SU-DHL-6 (cell line): ENCODE data around the gene BNC2.

ENCODE experiments used
- H2AFZ ChIP-seq: fragments of 200-600 bp; sonication (generic); 2 replicates; pipeline ENCODE4 v1.6.1; 2014; ENCODE audit warnings: low read depth, mild to moderate bottlenecking, moderate library complexity, mixed read lengths, antibody characterized with exemption, low read length; ENCODE audit not compliant: severe bottlenecking
- H3F3A ChIP-seq: fragments of 200-600 bp; shearing (Covaris generic); 2 replicates; pipeline ENCODE4 v1.6.0; 2016; ENCODE audit warnings: antibody characterized with exemption, mild to moderate bottlenecking; ENCODE audit not compliant: insufficient read depth
- H3K27ac ChIP-seq: fragments of 200-600 bp; sonication (generic); 2 replicates; pipeline ENCODE4 v1.5.1; 2016; ENCODE audit warnings: low read depth, mild to moderate bottlenecking, low read length, moderate library complexity, mixed read lengths
- H3K27me3 ChIP-seq: fragments of 200-600 bp; sonication (generic), shearing (Covaris generic); 2 replicates; pipeline ENCODE4 v1.6.0; 2014; ENCODE audit warnings: mild to moderate bottlenecking, low read length
- H3K36me3 ChIP-seq: fragments of 200-600 bp; sonication (generic); 2 replicates; pipeline ENCODE4 v1.6.1; 2014; ENCODE audit warnings: mild to moderate bottlenecking, low read length, mixed read lengths
- H3K4me2 ChIP-seq: fragments of 300-600, 200-600 bp; shearing (Covaris generic), sonication (generic); 2 replicates; pipeline ENCODE4 v1.6.0; 2014; ENCODE audit warnings: low read length, low read depth, mild to moderate bottlenecking; ENCODE audit not compliant: poor library complexity, severe bottlenecking
- H3K4me3 ChIP-seq: fragments of 200-600 bp; sonication (generic); 2 replicates; pipeline ENCODE4 v1.5.1; 2014; ENCODE audit warnings: antibody characterized with exemption, low read length, mild to moderate bottlenecking, mixed read lengths; ENCODE audit not compliant: insufficient read depth, poor library complexity, severe bottlenecking
- H3K79me2 ChIP-seq: fragments of 200-600 bp; sonication (generic); 2 replicates; pipeline ENCODE4 v1.6.1; 2014; ENCODE audit warnings: mild to moderate bottlenecking, low read length, moderate library complexity; ENCODE audit not compliant: insufficient read depth
- H3K9ac ChIP-seq: fragments of 200-600 bp; sonication (generic); 2 replicates; pipeline ENCODE4 v1.7.0; 2014; ENCODE audit warnings: mild to moderate bottlenecking, low read length
- H3K9me2 ChIP-seq: fragments of 200-600 bp; sonication (generic); replicated peaks from 2 replicates; pipeline ENCODE4 v1.6.1; 2014; ENCODE audit warnings: low read length; ENCODE audit not compliant: insufficient read depth
- H3K9me3 ChIP-seq: fragments of 200-600 bp; sonication (generic); 2 replicates; pipeline ENCODE4 v1.6.1; 2014; ENCODE audit warnings: low read length, mixed read lengths; ENCODE audit not compliant: insufficient read depth
- H4K20me1 ChIP-seq: fragments of 200-600 bp; sonication (generic); 2 replicates; pipeline ENCODE4 v1.6.1; 2014; ENCODE audit warnings: low read depth, mild to moderate bottlenecking, antibody characterized with exemption, low read length, moderate library complexity, mixed read lengths
- EZH2phosphoT487 ChIP-seq: fragments of 200-600 bp; sonication (generic), shearing (Covaris generic); conservative IDR thresholded peaks from 2 replicates; pipeline ENCODE4 v1.6.1; 2018; ENCODE audit warnings: mild to moderate bottlenecking, antibody characterized with exemption, low read length, moderate library complexity, mixed read lengths
- TF ChIP-seq, protein P1 (sequence below): fragments of 200-600 bp; sonication (generic); IDR thresholded peaks from one replicate; pipeline ENCODE4 v1.5.1; 2017; ENCODE audit warnings: antibody characterized with exemption, mild to moderate bottlenecking, low read length, moderate library complexity; ENCODE audit not compliant: insufficient read depth, poor library complexity, severe bottlenecking

BNC2 gene

DNA sequence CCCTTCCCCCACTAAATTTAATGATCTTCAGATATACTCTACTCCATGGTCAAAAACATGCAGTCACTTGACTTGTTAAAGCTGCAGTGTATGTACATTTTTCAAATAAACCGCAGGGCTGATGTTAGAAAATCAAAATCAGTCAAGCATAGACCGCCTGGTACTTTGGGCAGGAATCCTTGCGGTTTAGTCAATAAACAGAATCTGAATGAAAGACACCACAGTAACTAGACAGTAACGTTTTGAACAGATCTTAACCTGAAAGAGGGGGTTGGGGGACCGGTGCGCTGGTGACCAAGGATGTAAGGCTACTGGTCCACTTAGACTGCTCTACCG is 188.8 kb downstream of the BNC2 start:
- Histone ChIP-seq H3K36me3 (no peaks in the 10 kb centered on the region), H4K20me1 (no peaks in the 10 kb centered on the region), H3K9me3 (no peaks in the 10 kb centered on the region), H3K9ac (no peak overlapping the region), H3K9me2 (no peaks in the 10 kb centered on the region), H3K79me2 (no peaks in the 10 kb centered on the region), H3F3A (no peaks in the 10 kb centered on the region), H3K27me3 (no peaks in the 10 kb centered on the region), H3K27ac (no peak overlapping the region), H3K4me2 (no peak overlapping the region), H3K4me3 (no peak overlapping the region), H2AFZ (no peak overlapping the region)
- TF ChIP-seq, protein P1, sequence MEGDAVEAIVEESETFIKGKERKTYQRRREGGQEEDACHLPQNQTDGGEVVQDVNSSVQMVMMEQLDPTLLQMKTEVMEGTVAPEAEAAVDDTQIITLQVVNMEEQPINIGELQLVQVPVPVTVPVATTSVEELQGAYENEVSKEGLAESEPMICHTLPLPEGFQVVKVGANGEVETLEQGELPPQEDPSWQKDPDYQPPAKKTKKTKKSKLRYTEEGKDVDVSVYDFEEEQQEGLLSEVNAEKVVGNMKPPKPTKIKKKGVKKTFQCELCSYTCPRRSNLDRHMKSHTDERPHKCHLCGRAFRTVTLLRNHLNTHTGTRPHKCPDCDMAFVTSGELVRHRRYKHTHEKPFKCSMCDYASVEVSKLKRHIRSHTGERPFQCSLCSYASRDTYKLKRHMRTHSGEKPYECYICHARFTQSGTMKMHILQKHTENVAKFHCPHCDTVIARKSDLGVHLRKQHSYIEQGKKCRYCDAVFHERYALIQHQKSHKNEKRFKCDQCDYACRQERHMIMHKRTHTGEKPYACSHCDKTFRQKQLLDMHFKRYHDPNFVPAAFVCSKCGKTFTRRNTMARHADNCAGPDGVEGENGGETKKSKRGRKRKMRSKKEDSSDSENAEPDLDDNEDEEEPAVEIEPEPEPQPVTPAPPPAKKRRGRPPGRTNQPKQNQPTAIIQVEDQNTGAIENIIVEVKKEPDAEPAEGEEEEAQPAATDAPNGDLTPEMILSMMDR, result no peak
- TF ChIP-seq EZH2phosphoT487, result no peak

DNA sequence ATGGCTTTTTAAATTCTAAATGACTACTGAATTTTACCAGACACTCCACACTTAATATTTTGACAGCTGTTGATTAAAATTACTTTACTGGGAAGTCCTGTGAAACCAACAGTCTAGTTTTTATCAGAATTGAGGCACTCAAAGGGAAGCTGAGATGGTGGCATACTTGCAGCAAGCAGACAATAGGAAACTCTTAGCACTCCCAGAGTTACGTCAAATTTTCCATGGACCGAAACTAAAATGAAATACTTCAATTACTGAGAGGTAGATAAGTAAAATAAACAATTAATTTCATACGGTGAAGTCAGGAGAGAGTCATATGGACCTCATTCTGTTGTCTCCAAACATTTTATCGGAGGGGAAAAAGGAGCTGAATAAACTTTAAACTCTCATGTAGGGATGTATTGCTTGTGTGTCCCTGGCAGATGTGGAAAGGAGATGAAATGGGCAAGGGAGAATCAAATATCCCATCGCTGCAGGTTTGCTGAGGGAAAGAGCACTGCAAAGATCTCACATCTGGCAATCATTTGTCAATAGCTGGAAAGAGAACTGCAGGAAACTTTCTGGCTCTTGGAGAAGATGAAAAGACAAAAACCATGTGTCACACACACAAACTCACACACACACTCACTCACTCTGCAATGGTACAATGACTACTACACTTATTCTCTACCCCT is 189.4 kb downstream of the BNC2 start:
- Histone ChIP-seq H3K9me2 (no peaks in the 10 kb centered on the region), H3K4me2 (no peak overlapping the region), H3K79me2 (no peaks in the 10 kb centered on the region), H3F3A (no peaks in the 10 kb centered on the region), H3K4me3 (no peak overlapping the region), H3K36me3 (no peaks in the 10 kb centered on the region), H3K9me3 (no peaks in the 10 kb centered on the region), H3K27me3 (no peaks in the 10 kb centered on the region), H3K27ac (no peak overlapping the region), H4K20me1 (no peaks in the 10 kb centered on the region), H3K9ac (no peak overlapping the region), H2AFZ (no peak overlapping the region)
- TF ChIP-seq, protein P1, result no peak
- no peak for TF ChIP-seq EZH2phosphoT487

DNA sequence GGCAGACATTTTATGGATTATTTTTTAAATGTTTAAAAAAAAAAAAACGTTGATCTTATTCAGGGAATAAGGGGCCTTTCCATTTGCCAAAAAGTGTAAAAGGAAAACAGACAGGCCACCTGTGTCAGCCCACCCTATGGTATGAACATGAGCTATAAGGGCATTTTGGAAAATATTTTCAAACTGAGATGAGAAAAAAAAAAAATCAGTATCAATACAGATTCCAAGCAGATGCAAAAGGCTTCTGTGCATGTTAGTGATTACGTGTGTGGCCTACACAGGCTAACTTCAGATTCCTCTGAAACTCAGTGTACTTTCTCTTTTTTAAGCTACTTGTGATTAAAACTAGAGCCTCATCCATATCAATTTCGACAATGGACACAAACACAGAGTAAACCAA is 189.9 kb downstream of the BNC2 start:
- H4K20me1 ChIP-seq, result no peaks in the 10 kb centered on the region
- H3F3A ChIP-seq, result no peaks in the 10 kb centered on the region
- H3K9me2 ChIP-seq, result no peaks in the 10 kb centered on the region
- H3K4me3 ChIP-seq, result no peak overlapping the region
- H3K9ac ChIP-seq, result no peak overlapping the region
- H3K27me3 ChIP-seq, result no peaks in the 10 kb centered on the region
- H2AFZ ChIP-seq, result no peak overlapping the region
- no peak for TF ChIP-seq EZH2phosphoT487
- TF ChIP-seq, protein P1, result no peak
- no peaks in the 10 kb centered on the region for H3K36me3 ChIP-seq
- no peak overlapping the region for H3K27ac ChIP-seq
- no peaks in the 10 kb centered on the region for H3K9me3 ChIP-seq
- H3K4me2 ChIP-seq, result no peak overlapping the region
- no peaks in the 10 kb centered on the region for H3K79me2 ChIP-seq
